Spleen (tissue), 11 donors: ENCODE results near the gene GTF3C5. TPM values are rescaled to one million over a fixed set of nuclear protein-coding genes. Genes with fewer than 3 reads are reported as not detected.
"Not testable (repeated sequence)": the region's sequence is repeated elsewhere in the genome, so short reads cannot be mapped to it uniquely, and the experiment has no call there.

Source experiments
- DNase-seq: peaks from one replicate; pipeline ENCODE4 v3.0.0-alpha.2; 2020
- H3K27ac ChIP-seq, 8 donors: fragments of 200-600 bp; sonication (generic) in 7 of 8; 1 replicate in 4 of 8; 2 replicates in 4 of 8; pipeline versions ENCODE4 v1.5.0 to v1.8.0; 2016 to 2021; ENCODE audit warnings: inconsistent platforms in 4 of 8, mild to moderate bottlenecking in 4 of 8, moderate library complexity in 1 of 8
- H3K27me3 ChIP-seq, 7 donors: fragments of 200-600 bp; sonication (generic) in 6 of 7; replicated peaks in 1 of 7; 1 replicate in 4 of 7; 2 replicates in 3 of 7; pipeline versions ENCODE4 v1.5.0 to v1.8.0; 2016 to 2021; ENCODE audit warnings: inconsistent platforms in 3 of 7, mild to moderate bottlenecking in 1 of 7
- H3K36me3 ChIP-seq, 6 donors: fragments of 200-600 bp; sonication (generic) in 5 of 6; 1 replicate in 4 of 6; 2 replicates in 2 of 6; pipeline versions ENCODE4 v1.5.0 to v1.8.0; 2016 to 2021; ENCODE audit warnings: inconsistent platforms in 2 of 6
- H3K4me1 ChIP-seq, 6 donors: fragments of 200-600 bp; sonication (generic) in 5 of 6; 1 replicate in 3 of 6; 2 replicates in 3 of 6; pipeline versions ENCODE4 v1.5.0 to v1.8.0; 2016 to 2021; ENCODE audit warnings: inconsistent platforms in 3 of 6
- H3K4me3 ChIP-seq, 8 donors: fragments of 200-600 bp; sonication (generic) in 7 of 8; 1 replicate in 4 of 8; 2 replicates in 4 of 8; pipeline versions ENCODE4 v1.5.0 to v1.8.0; 2016 to 2021; ENCODE audit warnings: inconsistent platforms in 4 of 8, mild to moderate bottlenecking in 4 of 8, moderate library complexity in 2 of 8
- H3K9me3 ChIP-seq, 8 donors: fragments of 200-600 bp; sonication (generic) in 7 of 8; 1 replicate in 4 of 8; 2 replicates in 4 of 8; pipeline versions ENCODE4 v1.5.0 to v1.8.0; 2016 to 2021; ENCODE audit warnings: inconsistent platforms in 4 of 8
- CTCF ChIP-seq, 11 experiments: fragments of 200-600 bp in 7 of 11; fragments of 450-650 bp in 4 of 11; sonication (generic) in 4 of 11; IDR thresholded peaks in 8 of 11; conservative IDR thresholded peaks in 3 of 11; 1 replicate in 7 of 11; 2 replicates in 4 of 11; pipeline versions ENCODE4 v1.4.0 to v1.8.0; 2016 to 2021; ENCODE audit warnings: antibody characterized with exemption in 11 of 11, inconsistent platforms in 4 of 11, mild to moderate bottlenecking in 1 of 11
- POLR2A ChIP-seq, 3 donors: fragments of 450-650 bp; IDR thresholded peaks; one replicate each; pipeline ENCODE4 v1.5.1; 2017; ENCODE audit warnings: antibody characterized with exemption in 3 of 3, mild to moderate bottlenecking in 1 of 3
- POLR2AphosphoS5 ChIP-seq, 3 donors: sonication (generic); formaldehyde crosslinking; IDR thresholded peaks; one replicate each; pipeline ENCODE4 v1.5.1; 2017; ENCODE audit warnings: antibody characterized with exemption in 3 of 3
- WGBS, 5 donors: extraction: QIAGEN DNeasy Blood & Tissue Kit in 3 of 5; methylation state at CpG; one replicate each; pipeline versions ENCODE4 v1.1.5 to v1.1.7; 2013 to 2018; 5-methylcytosine and 5-hydroxymethylcytosine counted together
- intact Hi-C: fragments of 100-400 bp; cut with DNase I; formaldehyde crosslinking; loops from one replicate; pipeline ENCODE4 v1.15.0; 2023; ENCODE audit warnings: low total_unique reads
- polyA plus RNA-seq, 3 donors: library from polyadenylated mRNA; stranded (reverse); fragments of 200-250 nt; gene quantifications; one replicate each; pipeline ENCODE4 v1.2.1, GENCODE V29; 2013
- total RNA-seq, 7 donors: library from RNA; depleted of rRNA in 3 of 7; stranded (reverse); fragments of >200 nt in 3 of 7; fragmentation: NEBNext Ultra II Directional in 4 of 7; extraction: Animal tissue kit (Norgen Biotek cat#: 25700) in 4 of 7; gene quantifications; one replicate each; pipeline versions ENCODE4 v1.1.0 to v1.2.1, GENCODE V29; 2016 to 2021
- donor health status: healthy with polysubstance abuse.
- donor health status: DM: no; HTN: no; CAD: no; lungs with moderate emphysema.
- donor health status: DM: no; HTN: no; CAD: no.
- donor health status: Bipolar disorder and iron deficiency.
- donor health status: healthy.
- donor health status: DM: no; HTN: no; CAD: no.
- donor health status: DM: yes; HTN: yes; CAD: no.

GTF3C5 gene
- total and polyA plus RNA-seq, 10 donors = 34.9 to 64.4 (median 47.5) TPM

GRCh38 chr9:133066181-133066983, 35.6 kb downstream of the GTF3C5 start:
- DNase-seq = peak; percentile 58
- intact Hi-C loops = no loop called here
- WGBS, 5 donors = 89 to 96% (median 91%) methylated on average over 25 of the region's 25 CpGs

GRCh38 chr9:133067006-133067405, 36.2 kb downstream of the GTF3C5 start:
- H3K36me3 ChIP-seq = peaks cover 0 to 9% (median 0%) of the 10 kb centered on the region in 6 donors
- TF ChIP-seq POLR2AphosphoS5 (IDR thresholded peaks at IDR 0.05) (no peak), POLR2A (IDR thresholded peaks at IDR 0.05) (no peak), CTCF (IDR thresholded peaks at IDR 0.05 in 8 of 11, conservative IDR thresholded peaks at IDR 0.05 in 3 of 11) (no peak)
- H3K4me3 ChIP-seq = no peak overlapping the region
- no peaks in the 10 kb centered on the region for H3K4me1 ChIP-seq
- peak; percentile 44 for DNase-seq
- H3K27me3 ChIP-seq = no peaks in the 10 kb centered on the region
- no peak overlapping the region for H3K27ac ChIP-seq
- intact Hi-C loops = no loop called here
- H3K9me3 ChIP-seq = no peaks in the 10 kb centered on the region
- 91 to 98% (median 95%) methylated on average over 7 to 11 of the region's 11 CpGs for whole genome bisulfite sequencing, 5 donors

More at GRCh38 chr9:133066181-133066983, 35.6 kb downstream of the GTF3C5 start:
- Histone ChIP-seq H3K27me3 (no peaks in the 10 kb centered on the region), H3K4me3 (no peak overlapping the region), H3K27ac (no peak overlapping the region), H3K36me3 (peaks cover 0 to 9% (median 0%) of the 10 kb centered on the region in 6 donors), H3K4me1 (no peaks in the 10 kb centered on the region), H3K9me3 (no peaks in the 10 kb centered on the region)
- TF ChIP-seq CTCF (IDR thresholded peaks at IDR 0.05 in 8 of 11, conservative IDR thresholded peaks at IDR 0.05 in 3 of 11) (no peak), POLR2AphosphoS5 (IDR thresholded peaks at IDR 0.05) (no peak), POLR2A (IDR thresholded peaks at IDR 0.05) (no peak)

- Histone ChIP-seq H3K27me3 (no peaks in the 10 kb centered on the region), H3K4me3 (no peak overlapping the region), H3K4me1 (no peaks in the 10 kb centered on the region), H3K9me3 (no peaks in the 10 kb centered on the region), H3K36me3 (peaks cover 0 to 9% (median 0%) of the 10 kb centered on the region in 6 donors), H3K27ac (no peak overlapping the region)
- no peak for DNase-seq
- WGBS, 5 donors = 86 to 93% (median 89%) methylated on average over 6 to 11 of the region's 11 CpGs
- TF ChIP-seq CTCF (IDR thresholded peaks at IDR 0.05 in 8 of 11, conservative IDR thresholded peaks at IDR 0.05 in 3 of 11) (no peak), POLR2AphosphoS5 (IDR thresholded peaks at IDR 0.05) (no peak), POLR2A (IDR thresholded peaks at IDR 0.05) (no peak)
- intact Hi-C loops = no loop called here
Observed at GRCh38 chr9:133067813-133068212, 37.0 kb downstream of the GTF3C5 start.

GRCh38 chr9:133068431-133068830, 37.6 kb downstream of the GTF3C5 start:
- WGBS, 5 donors = 85 to 100% (median 100%) methylated on average over 2 to 5 of the region's 15 CpGs; no CpG with 5 or more reads in 2 of the 5 donors
- H3K4me1 ChIP-seq, DNase-seq, H3K36me3 ChIP-seq, H3K27ac ChIP-seq, H3K27me3 ChIP-seq, H3K4me3 ChIP-seq, H3K9me3 ChIP-seq, intact Hi-C loops: not testable (repeated sequence)

- H3K36me3 ChIP-seq, H3K4me3 ChIP-seq, H3K9me3 ChIP-seq, H3K27me3 ChIP-seq, H3K27ac ChIP-seq, intact Hi-C loops, H3K4me1 ChIP-seq: not testable (repeated sequence)
- 89 to 95% (median 93%) methylated on average over 17 of the region's 17 CpGs for WGBS, 5 donors
- DNase-seq = peak; percentile 51
Observed at GRCh38 chr9:133070500-133070961, 39.7 kb downstream of the GTF3C5 start.

- DNase-seq, H3K4me1 ChIP-seq, H3K27ac ChIP-seq, intact Hi-C loops, H3K27me3 ChIP-seq, H3K36me3 ChIP-seq, H3K4me3 ChIP-seq, H3K9me3 ChIP-seq: not testable (repeated sequence)
- WGBS, 5 donors = 81 to 98% (median 96%) methylated on average over 10 to 23 of the region's 31 CpGs
Observed at GRCh38 chr9:133070985-133071384, 40.2 kb downstream of the GTF3C5 start.
